ENCODE results near the gene PDZD2. TPM values are rescaled to one million over a fixed set of nuclear protein-coding genes. Genes with fewer than 3 reads are reported as not detected.

The PDZD2 gene
- total RNA-seq, 3 donors from 2014 or later = 1.8 to 10.1 (median 2.1) TPM

DNA sequence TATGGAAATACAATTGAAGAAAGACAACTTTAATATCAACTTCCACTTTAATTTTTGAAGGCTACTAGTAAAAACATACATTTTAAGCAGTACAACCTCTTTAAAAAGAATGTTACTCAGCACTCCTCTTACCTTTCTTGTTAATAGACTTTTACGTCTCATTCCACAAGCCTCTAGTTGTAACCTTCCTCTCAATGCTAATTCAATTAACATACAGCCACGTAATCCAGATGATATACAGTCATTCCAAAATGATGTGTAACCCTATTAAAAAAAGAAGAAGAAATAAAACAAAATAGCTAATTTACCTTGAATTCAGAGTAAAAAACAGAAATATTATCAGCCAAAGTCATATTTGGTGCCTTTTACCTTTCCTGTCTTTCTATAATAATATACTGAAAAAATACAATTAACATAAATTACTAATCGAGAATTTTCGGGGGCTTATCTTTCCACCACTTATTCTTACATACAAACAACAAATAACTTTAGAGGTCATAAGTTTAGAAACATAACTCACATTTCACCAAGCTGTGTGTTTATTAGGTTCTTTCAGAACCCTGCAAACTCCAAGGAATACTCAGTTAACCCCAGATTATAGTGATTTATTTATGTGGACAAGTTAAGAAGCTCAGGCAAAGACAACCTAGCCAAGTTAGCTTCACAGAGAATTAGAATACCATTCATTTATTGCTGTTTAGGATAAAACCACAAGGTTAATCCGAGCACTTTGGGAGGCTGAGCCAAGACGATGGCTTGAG is 504.9 kb downstream of the PDZD2 start:
- TF ChIP-seq, protein P1, sequence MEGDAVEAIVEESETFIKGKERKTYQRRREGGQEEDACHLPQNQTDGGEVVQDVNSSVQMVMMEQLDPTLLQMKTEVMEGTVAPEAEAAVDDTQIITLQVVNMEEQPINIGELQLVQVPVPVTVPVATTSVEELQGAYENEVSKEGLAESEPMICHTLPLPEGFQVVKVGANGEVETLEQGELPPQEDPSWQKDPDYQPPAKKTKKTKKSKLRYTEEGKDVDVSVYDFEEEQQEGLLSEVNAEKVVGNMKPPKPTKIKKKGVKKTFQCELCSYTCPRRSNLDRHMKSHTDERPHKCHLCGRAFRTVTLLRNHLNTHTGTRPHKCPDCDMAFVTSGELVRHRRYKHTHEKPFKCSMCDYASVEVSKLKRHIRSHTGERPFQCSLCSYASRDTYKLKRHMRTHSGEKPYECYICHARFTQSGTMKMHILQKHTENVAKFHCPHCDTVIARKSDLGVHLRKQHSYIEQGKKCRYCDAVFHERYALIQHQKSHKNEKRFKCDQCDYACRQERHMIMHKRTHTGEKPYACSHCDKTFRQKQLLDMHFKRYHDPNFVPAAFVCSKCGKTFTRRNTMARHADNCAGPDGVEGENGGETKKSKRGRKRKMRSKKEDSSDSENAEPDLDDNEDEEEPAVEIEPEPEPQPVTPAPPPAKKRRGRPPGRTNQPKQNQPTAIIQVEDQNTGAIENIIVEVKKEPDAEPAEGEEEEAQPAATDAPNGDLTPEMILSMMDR (IDR thresholded peaks at IDR 0.05) = no peak
- Histone ChIP-seq H3K9me3 (no peaks in the 10 kb centered on the region), H3K36me3 (ENCODE audit: low read depth) (no peaks in the 10 kb centered on the region), H3K4me3 (no peak overlapping the region), H3K4me1 (ENCODE audit: low read depth) (peaks cover 17% of the 10 kb centered on the region)
- DNase-seq (no peak), ATAC-seq (no peak)
- intact Hi-C loops (cut with DNase I, micrococcal nuclease) = no loop called here

DNA sequence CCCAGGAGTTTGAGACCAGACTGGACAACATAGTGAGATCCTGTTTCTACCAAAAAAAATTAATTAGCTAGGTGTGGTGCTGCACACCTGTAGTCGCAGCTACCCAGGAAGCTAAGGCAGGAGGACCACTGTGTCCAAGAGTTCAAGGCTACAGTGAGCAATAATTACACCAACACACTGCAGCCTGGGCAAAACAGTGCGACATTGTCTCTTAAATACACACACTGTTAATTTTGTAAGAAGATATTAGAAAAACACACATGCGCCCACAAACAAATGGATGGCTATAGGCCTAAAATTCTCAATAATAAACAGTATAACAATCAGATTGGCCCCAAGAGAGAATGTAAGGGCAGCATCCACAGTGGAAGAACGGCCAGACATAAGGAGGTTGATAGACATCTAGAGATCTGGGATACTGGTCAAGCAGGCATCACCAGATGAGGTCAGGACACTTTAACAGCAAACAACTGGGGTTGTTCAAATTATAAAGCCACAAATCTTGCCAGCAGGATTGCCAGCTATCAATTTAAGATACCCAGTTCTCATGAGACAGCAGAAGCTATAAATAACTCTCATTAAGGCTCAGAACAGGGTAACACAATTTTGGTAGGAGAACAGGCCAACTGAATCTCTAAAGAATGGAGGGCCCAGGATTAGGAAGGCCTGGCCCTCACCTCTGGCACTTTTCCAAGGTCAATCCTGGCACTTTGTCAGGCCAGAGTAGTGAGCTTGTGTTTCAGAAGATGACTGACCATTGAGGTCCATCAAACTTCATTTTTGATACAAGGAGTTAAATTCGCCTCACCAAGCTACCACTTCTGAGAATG is 505.7 kb downstream of the PDZD2 start:
- H3K4me1 ChIP-seq (ENCODE audit: low read depth) = peaks cover 17% of the 10 kb centered on the region

DNA sequence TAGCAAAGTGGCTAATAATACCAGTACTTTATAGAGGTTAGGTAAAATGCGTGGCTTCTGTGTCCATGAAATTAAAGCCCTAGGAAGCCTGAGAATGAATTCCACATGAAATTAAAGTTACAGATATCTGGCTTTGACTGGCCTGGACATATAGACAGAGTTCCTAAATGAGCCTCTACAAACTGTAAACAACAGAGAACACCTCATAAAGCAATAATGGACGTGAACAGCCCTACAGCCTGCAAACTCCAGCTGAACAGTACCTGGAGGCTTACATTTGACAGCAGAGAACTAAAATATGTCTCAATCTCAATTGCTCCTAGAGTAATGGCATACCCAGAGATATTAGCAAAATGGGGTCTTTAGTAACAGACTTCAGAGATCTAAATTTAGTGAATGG is 506.4 kb downstream of the PDZD2 start:
- peak; percentile 68 for ATAC-seq
- Histone ChIP-seq H3K9me3 (no peaks in the 10 kb centered on the region), H3K4me3 (no peak overlapping the region), H3K4me1 (ENCODE audit: low read depth) (peaks cover 17% of the 10 kb centered on the region), H3K36me3 (ENCODE audit: low read depth) (no peaks in the 10 kb centered on the region)
- DNase-seq = no peak
- TF ChIP-seq, protein P1 (IDR thresholded peaks at IDR 0.05) = no peak
- intact Hi-C loops (cut with DNase I, micrococcal nuclease) = no loop called here

More for the DNA sequence above, 505.7 kb downstream of the PDZD2 start:
- ATAC-seq (no peak), DNase-seq (no peak)
- no peaks in the 10 kb centered on the region for H3K36me3 ChIP-seq (ENCODE audit: low read depth)
- intact Hi-C loops (cut with DNase I, micrococcal nuclease) = no loop called here
- no peaks in the 10 kb centered on the region for H3K9me3 ChIP-seq
- no peak overlapping the region for H3K4me3 ChIP-seq
- TF ChIP-seq, protein P1 (IDR thresholded peaks at IDR 0.05) = no peak

DNA sequence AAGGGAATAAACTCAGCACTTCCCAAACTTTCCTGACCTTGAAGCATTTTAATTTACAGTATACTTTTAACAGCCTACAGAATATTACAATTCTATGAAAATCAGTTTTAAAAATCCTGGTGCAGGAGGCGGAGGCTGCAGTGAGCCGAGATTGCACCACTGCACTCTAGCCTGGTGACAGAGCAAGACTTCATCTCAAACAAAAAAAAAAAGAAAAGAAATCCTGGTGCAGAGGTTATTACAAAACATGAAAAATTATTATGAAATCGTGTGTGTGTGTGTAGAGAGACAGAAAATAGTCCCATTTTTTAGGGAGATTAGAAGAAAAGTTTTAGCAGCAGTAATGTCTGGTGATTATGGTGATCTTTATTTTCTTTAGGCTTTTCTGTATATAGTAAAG is 508.3 kb downstream of the PDZD2 start:
- Histone ChIP-seq H3K4me1 (ENCODE audit: low read depth) (peaks cover 17% of the 10 kb centered on the region), H3K4me3 (no peak overlapping the region)
- intact Hi-C loops (cut with DNase I, micrococcal nuclease) = no loop called here

DNA sequence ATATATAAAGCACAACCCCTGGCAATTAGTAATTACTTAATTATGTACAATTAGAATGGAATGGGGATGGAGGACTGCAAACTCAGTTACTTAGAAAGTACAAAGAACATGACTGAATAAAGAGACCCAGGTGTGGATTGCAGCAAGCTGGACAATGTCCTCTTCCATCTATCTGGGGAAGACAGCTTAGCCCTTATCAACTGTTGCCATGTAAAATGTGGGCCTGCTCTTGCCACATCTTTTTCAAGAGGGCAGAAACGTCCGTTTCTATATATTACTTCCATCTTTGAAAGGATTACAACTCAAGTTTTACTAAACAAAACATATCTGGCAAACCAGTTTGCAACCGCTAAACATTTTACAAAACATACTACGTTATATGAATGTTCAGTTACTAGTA is 509.0 kb downstream of the PDZD2 start:
- no peaks in the 10 kb centered on the region for H3K9me3 ChIP-seq
- DNase-seq (no peak), ATAC-seq (no peak)
- H3K36me3 ChIP-seq (ENCODE audit: low read depth) = no peaks in the 10 kb centered on the region
- no peak overlapping the region for H3K4me3 ChIP-seq
- intact Hi-C loops (cut with DNase I, micrococcal nuclease) = no loop called here
- H3K4me1 ChIP-seq (ENCODE audit: low read depth) = peaks cover 18% of the 10 kb centered on the region
- TF ChIP-seq, protein P1 (IDR thresholded peaks at IDR 0.05) = no peak

More for the DNA sequence above, 508.3 kb downstream of the PDZD2 start:
- Histone ChIP-seq H3K9me3 (no peaks in the 10 kb centered on the region), H3K36me3 (ENCODE audit: low read depth) (no peaks in the 10 kb centered on the region)
- ATAC-seq = no peak
- DNase-seq = no peak
- TF ChIP-seq, protein P1 (IDR thresholded peaks at IDR 0.05) = no peak
